GM12872 (cell line): ENCODE results near the gene MYO3B.

Experiments used
- TF ChIP-seq, protein P1 (sequence below): IDR thresholded peaks from 3 replicates; pipeline ENCODE4 v1.5.1; 2011; ENCODE audit warnings: low read depth, mild to moderate bottlenecking, low read length, moderate library complexity; ENCODE audit not compliant: insufficient read depth

The MYO3B gene

DNA sequence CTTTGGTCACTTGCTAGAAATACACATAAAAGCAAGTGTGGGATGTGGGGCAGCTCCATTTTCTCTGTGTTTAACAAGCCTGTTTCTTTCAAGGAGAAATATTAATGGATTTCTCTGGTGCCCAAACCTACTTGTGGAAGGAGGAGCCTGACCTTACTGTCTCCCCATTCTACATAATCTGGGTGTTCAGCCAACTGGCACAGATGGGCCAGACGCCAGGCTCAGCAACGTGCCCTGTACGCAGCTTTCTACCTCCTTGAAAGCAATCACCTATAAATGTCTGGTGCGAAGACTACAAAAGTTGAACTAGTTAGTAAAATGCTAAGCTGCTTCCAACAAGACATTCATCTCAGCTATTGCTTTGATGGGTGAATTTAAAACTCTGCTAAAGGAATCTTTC lies 33.2 kb upstream of the MYO3B start:
- TF ChIP-seq, protein P1, sequence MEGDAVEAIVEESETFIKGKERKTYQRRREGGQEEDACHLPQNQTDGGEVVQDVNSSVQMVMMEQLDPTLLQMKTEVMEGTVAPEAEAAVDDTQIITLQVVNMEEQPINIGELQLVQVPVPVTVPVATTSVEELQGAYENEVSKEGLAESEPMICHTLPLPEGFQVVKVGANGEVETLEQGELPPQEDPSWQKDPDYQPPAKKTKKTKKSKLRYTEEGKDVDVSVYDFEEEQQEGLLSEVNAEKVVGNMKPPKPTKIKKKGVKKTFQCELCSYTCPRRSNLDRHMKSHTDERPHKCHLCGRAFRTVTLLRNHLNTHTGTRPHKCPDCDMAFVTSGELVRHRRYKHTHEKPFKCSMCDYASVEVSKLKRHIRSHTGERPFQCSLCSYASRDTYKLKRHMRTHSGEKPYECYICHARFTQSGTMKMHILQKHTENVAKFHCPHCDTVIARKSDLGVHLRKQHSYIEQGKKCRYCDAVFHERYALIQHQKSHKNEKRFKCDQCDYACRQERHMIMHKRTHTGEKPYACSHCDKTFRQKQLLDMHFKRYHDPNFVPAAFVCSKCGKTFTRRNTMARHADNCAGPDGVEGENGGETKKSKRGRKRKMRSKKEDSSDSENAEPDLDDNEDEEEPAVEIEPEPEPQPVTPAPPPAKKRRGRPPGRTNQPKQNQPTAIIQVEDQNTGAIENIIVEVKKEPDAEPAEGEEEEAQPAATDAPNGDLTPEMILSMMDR: no peak

DNA sequence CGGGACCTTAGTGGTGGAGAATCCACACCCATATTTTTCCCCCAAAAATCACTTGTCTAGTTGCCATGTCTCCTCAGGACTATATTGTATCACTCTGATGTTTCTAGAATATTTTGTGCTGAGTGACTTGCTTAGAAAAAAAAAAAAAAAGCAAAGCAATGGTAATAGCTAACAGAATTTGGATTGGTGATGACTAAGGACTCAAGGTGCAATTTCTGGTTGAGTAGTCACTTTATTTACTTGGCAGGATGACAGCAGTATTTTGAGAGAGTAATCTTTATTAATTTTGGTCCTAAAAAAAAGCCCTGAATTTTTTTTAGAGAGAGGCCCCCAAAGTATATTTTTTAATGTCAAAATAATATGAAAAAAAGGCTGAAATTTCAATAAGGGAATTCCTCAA lies 32.8 kb upstream of the MYO3B start:
- TF ChIP-seq, protein P1: no peak

DNA sequence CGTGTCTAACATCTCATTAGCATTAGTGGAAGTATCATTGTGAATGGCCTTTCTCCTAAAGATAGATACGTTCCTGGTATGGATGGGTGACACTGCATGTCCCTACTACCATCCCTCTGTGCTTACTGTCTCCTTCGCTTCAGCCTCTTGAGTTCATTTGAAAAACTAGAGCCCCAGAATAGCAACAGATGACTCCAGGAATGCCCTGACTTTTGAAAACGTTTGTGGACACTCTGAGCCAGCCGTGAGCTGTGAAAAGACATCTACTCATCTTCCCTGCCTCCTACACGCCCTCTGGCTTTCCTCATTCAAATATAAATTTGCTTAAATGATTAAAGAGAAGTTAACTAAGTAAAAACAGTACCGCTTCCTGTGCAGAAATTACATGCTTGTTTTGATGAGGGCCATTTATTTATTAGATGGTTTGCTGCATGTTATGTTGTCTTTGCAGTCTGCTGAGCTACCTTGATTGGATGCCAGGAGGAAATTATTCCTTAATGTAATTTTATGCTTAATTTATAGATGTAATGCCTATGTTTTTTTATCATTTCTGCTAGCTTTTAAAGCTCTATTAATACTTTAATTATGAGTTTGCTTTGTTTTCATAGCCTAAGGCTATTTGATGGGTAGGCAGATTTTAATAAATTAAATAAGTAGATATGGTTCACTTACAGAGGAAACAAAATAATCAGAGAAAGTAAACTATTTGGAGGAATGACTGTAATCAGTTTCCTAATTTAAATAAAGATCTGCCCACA lies 32.1 kb upstream of the MYO3B start:
- TF ChIP-seq, protein P1: no peak

DNA sequence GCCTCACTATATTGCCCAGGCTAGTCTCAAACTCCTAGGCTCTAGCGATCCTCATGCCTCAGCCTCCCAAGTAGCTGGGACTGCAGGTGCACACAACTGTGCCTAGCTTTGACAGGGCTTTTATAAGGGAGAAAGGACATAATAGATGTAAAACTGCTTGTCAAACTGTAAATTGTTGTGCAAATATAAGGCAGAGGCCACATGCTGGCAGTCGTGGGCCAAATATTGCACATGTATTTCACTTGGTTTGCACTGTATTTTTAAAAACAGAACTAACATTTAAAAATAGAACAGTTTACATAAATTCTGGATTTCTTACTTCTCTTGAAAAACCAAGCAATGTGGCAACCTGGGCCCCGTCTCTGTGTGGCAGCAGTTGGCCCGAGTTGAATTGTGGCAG lies 31.2 kb upstream of the MYO3B start:
- TF ChIP-seq, protein P1: 0 out of 3 replicates have a peak, but pooled peaks have one; percentile 28

DNA sequence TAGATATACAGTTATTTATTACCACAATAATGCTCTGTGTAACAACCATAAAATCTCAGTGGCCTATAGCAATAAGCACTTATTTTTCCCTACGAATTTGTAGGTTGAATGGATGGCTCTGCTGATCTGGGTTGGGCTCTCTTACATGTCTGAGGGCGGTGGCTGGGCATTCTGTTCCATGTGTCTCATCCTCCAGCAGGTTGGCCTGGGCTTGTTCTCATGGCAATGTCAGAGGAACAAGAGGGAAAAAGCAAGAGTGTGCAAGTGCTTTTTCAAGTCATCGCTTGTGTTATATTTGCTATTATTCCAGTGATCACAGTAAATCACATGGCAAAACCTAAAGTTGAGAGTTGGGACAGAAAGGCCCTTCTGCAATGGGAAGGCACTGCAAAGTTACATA lies 30.4 kb upstream of the MYO3B start:
- TF ChIP-seq, protein P1: no peak

DNA sequence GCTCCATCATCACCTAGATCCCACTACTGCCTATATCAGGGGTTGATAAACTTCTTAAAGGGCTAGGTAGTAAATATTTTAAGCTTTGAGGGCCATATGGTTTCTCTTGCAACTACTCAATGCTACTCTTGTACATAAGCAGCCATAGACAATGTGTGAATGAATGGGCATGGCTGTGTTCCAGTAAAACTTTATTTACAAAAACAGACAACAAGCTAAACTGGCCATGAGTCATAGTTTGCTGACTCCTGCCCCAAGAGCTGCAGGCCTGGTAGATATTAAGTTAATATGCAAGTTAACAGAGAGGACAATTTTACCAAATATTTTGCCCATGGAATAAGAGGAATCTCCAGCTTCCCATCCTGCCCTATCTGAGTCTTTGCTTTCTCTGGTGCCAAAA lies 29.8 kb upstream of the MYO3B start:
- TF ChIP-seq, protein P1: no peak

DNA sequence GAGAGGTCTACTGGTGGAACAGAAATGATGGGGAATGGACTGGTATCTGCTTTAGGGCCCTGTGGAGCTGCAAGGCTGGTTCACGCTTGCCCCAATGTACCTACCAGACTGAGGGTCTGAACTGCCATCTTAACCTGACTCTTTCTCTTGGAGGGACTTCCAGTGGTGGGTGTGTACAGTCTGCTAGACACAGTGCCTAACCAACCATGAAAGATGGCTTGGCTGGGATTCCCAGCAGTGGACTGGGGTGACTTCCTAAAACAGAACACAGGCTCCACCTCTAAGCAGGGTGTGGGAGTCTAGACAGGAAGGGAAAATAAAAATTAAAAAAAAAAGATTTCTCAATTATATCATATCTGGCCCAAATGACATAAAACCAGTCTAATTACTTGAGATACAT lies 25.5 kb upstream of the MYO3B start:
- TF ChIP-seq, protein P1: no peak
